ENCODE measurements around the gene FUT2.

- TF ChIP-seq EZH2 (IDR thresholded peaks at IDR 0.05; ENCODE audit: insufficient read depth, poor library complexity, severe bottlenecking): no peak
- no peak for TF ChIP-seq EZH2phosphoT487 (IDR thresholded peaks at IDR 0.05; ENCODE audit: insufficient read depth, low read depth)
These were observed 34.1 kb upstream of the FUT2 start for GRCh38 chr19:48661711-48662090.
